Body of pancreas (tissue), 4 donors: ENCODE measurements around the gene MANBA. TPM values are rescaled to one million over a fixed set of nuclear protein-coding genes. Genes with fewer than 3 reads are reported as not detected.
A peak's percentile ranks its signal among the peaks of the same experiment; 100 is the strongest.

Experiments used
- ATAC-seq: fragments of 150-250 bp; one replicate; pipeline ENCODE4 v1.9.1; 2016
- DNase-seq, 4 donors: peaks; one replicate each; pipeline ENCODE4 v3.0.0-alpha.2; 2019
- H3K27ac ChIP-seq, 4 donors: fragments of 200-600 bp; sonication (generic); 1 replicate in 3 of 4; 2 replicates in 1 of 4; pipeline versions ENCODE4 v1.5.1 to v1.6.1; 2016 to 2019; ENCODE audit warnings: mild to moderate bottlenecking in 1 of 4, mixed read lengths in 1 of 4, moderate library complexity in 1 of 4
- H3K27me3 ChIP-seq, 2 donors: fragments of 200-600 bp; sonication (generic); one replicate each; pipeline ENCODE4 v1.6.0; 2016; ENCODE audit warnings: mild to moderate bottlenecking in 1 of 2
- H3K36me3 ChIP-seq, 2 donors: fragments of 200-600 bp; sonication (generic); replicated peaks in 1 of 2; 2 replicates each; pipeline ENCODE4 v1.5.1; 2016; ENCODE audit warnings: low read depth in 2 of 2; ENCODE audit not compliant: insufficient read depth in 1 of 2
- H3K4me1 ChIP-seq: fragments of 200-600 bp; sonication (generic); one replicate; pipeline ENCODE4 v1.6.0; 2016
- H3K4me3 ChIP-seq, 2 donors: fragments of 200-600 bp; sonication (generic); 1 replicate in 1 of 2; 2 replicates in 1 of 2; pipeline ENCODE4 v1.5.1; 2016 to 2019
- H3K9me3 ChIP-seq, 3 donors: fragments of 200-600 bp; sonication (generic); 1 replicate in 2 of 3; 2 replicates in 1 of 3; pipeline ENCODE4 v1.5.1; 2016
- CTCF ChIP-seq, 7 experiments: fragments of 450-650 bp in 4 of 7; fragments of 200-600 bp in 3 of 7; sonication (generic) in 3 of 7; IDR thresholded peaks; one replicate each; pipeline ENCODE4 v1.5.1; 2016 to 2019; ENCODE audit warnings: antibody characterized with exemption in 7 of 7
- POLR2A ChIP-seq, 3 donors: fragments of 450-650 bp; IDR thresholded peaks; one replicate each; pipeline ENCODE4 v1.6.1; 2016; ENCODE audit warnings: antibody characterized with exemption in 3 of 3, mild to moderate bottlenecking in 2 of 3
- WGBS, 2 donors: methylation state at CpG; one replicate each; pipeline ENCODE4 v1.1.5; 2017; 5-methylcytosine and 5-hydroxymethylcytosine counted together
- intact Hi-C: fragments of 100-400 bp; cut with DNase I; formaldehyde crosslinking; loops from one replicate; pipeline ENCODE4 v1.15.1; 2023
- total RNA-seq, 2 donors: library from RNA; depleted of rRNA; stranded (reverse); fragments of >200 nt; gene quantifications; one replicate each; pipeline ENCODE4 v1.1.0, GENCODE V29; 2016

MANBA gene
- total RNA-seq, 2 donors from 2014 or later = 26.5 to 57.0 TPM

- no peak overlapping the region for H3K4me3 ChIP-seq
- TF ChIP-seq CTCF (IDR thresholded peaks at IDR 0.05) = no peak
- TF ChIP-seq POLR2A (IDR thresholded peaks at IDR 0.05) = no peak
- H3K27me3 ChIP-seq = no peaks in the 10 kb centered on the region
- no peaks in the 10 kb centered on the region for H3K4me1 ChIP-seq
- WGBS, 2 donors = 87 to 93% methylated on average over 5 of the region's 5 CpGs
- no peak overlapping the region for H3K27ac ChIP-seq
- ATAC-seq (peak; percentile 40), DNase-seq (no peak)
- peaks cover 0 to 1% of the 10 kb centered on the region in 2 donors for H3K36me3 ChIP-seq
- no peaks in the 10 kb centered on the region for H3K9me3 ChIP-seq
- intact Hi-C loops = no loop called here
These were observed 118.0 kb downstream of the MANBA start for GRCh38 chr4:102642631-102643298.

- H3K9me3 ChIP-seq = no peaks in the 10 kb centered on the region
- no peaks in the 10 kb centered on the region for H3K27me3 ChIP-seq
- H3K36me3 ChIP-seq = no peaks in the 10 kb centered on the region
- intact Hi-C loops = no loop called here
- H3K4me1 ChIP-seq = no peaks in the 10 kb centered on the region
- DNase-seq (no peak), ATAC-seq (no peak)
- H3K4me3 ChIP-seq = no peak overlapping the region
- TF ChIP-seq CTCF (IDR thresholded peaks at IDR 0.05) = no peak
- no peak for TF ChIP-seq POLR2A (IDR thresholded peaks at IDR 0.05)
- no peak overlapping the region for H3K27ac ChIP-seq
These were observed 119.0 kb downstream of the MANBA start for GRCh38 chr4:102641793-102642192.

- ATAC-seq = no peak
These were observed 120.1 kb downstream of the MANBA start for GRCh38 chr4:102640669-102641068.

GRCh38 chr4:102639598-102639997 lies 121.2 kb downstream of the MANBA start:
- Histone ChIP-seq H3K4me3 (no peak overlapping the region), H3K27ac (no peak overlapping the region), H3K9me3 (no peaks in the 10 kb centered on the region), H3K27me3 (no peaks in the 10 kb centered on the region), H3K36me3 (no peaks in the 10 kb centered on the region), H3K4me1 (no peaks in the 10 kb centered on the region)
- DNase-seq = no peak
- no peak for ATAC-seq
- TF ChIP-seq POLR2A (IDR thresholded peaks at IDR 0.05) (no peak), CTCF (IDR thresholded peaks at IDR 0.05) (no peak)
- 92 to 93% methylated on average over 7 of the region's 7 CpGs for WGBS, 2 donors
- intact Hi-C loops = no loop called here

More at GRCh38 chr4:102640669-102641068, 120.1 kb downstream of the MANBA start:
- no peaks in the 10 kb centered on the region for H3K4me1 ChIP-seq
- intact Hi-C loops = no loop called here
- no peak overlapping the region for H3K27ac ChIP-seq
- H3K9me3 ChIP-seq = no peaks in the 10 kb centered on the region
- TF ChIP-seq POLR2A (IDR thresholded peaks at IDR 0.05) (no peak), CTCF (IDR thresholded peaks at IDR 0.05) (no peak)
- no peaks in the 10 kb centered on the region for H3K27me3 ChIP-seq
- no peak overlapping the region for H3K4me3 ChIP-seq
- 89 to 90% methylated on average over 4 of the region's 4 CpGs for WGBS, 2 donors
- no peak for DNase-seq
- no peaks in the 10 kb centered on the region for H3K36me3 ChIP-seq

DNA sequence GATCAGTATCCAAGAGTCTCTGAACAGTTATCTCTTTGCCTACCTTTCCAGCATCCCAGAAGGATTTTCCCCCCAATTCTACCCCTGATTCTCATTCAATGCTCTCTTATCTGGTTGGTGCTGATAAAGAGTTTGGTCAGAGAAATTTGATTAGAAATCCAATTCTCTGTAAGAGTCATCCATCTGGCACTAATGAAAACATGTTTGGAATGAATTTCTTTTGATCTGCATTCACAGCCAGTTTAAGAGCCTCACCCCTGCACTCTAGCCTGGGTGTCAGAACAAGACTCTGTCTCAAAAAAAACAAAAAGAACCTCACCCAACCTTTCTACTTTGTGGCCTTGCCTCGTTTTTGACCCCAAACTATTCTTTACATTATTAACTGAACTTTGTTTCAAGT lies 122.1 kb downstream of the MANBA start:
- ATAC-seq (no peak), DNase-seq (no peak)
- intact Hi-C loops = no loop called here
- TF ChIP-seq POLR2A (IDR thresholded peaks at IDR 0.05) (no peak), CTCF (IDR thresholded peaks at IDR 0.05) (no peak)
- no peaks in the 10 kb centered on the region for H3K27me3 ChIP-seq
- no peaks in the 10 kb centered on the region for H3K9me3 ChIP-seq
- no peaks in the 10 kb centered on the region for H3K4me1 ChIP-seq
- 51 to 60% methylated on average over 1 of the region's 1 CpG for WGBS, 2 donors
- H3K27ac ChIP-seq = no peak overlapping the region
- no peaks in the 10 kb centered on the region for H3K36me3 ChIP-seq
- H3K4me3 ChIP-seq = no peak overlapping the region
